Mesenteric fat pad (tissue), 1 donor: ENCODE results near the gene DSG1. TPM values are rescaled to one million over a fixed set of nuclear protein-coding genes. Genes with fewer than 3 reads are reported as not detected.
"Not testable (repeated sequence)": the region's sequence is repeated elsewhere in the genome, so short reads cannot be mapped to it uniquely, and the experiment has no call there.

ENCODE experiments used
- DNase-seq: peaks from one replicate; pipeline ENCODE4 v3.0.0-alpha.2; 2020; ENCODE audit warnings: low spot score
- total RNA-seq: library from RNA; stranded (reverse); fragmentation: NEBNext Ultra II Directional; extraction: Animal tissue kit (Norgen Biotek cat#: 25700); gene quantifications from one replicate; pipeline ENCODE4 v1.2.1, GENCODE V29; 2021
- donor health status: DM: yes; HTN: yes; CAD: no.

Gene DSG1
- total RNA-seq, 1 donor from 2014 or later, result not detected

DNA sequence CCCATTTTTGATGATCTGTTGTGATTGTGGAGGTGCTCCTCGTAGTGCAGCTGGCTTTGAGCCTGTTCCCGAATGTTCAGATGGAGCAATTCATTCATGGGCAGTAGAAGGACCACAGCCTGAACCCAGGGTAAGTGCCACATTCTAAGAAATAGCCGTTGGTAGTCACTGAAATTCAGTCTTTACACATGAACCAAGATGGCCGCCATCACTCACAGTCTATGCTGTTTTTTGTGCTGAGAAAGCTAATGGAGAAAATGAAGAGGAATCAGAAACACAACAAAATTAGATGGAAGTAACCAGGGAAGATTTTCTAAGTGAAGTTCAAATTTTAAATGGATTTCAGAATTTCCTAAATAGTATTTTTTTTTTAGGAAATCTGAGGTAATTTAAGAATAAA is 25.5 kb downstream of the DSG1 start:
- DNase-seq, result no peak

DNA sequence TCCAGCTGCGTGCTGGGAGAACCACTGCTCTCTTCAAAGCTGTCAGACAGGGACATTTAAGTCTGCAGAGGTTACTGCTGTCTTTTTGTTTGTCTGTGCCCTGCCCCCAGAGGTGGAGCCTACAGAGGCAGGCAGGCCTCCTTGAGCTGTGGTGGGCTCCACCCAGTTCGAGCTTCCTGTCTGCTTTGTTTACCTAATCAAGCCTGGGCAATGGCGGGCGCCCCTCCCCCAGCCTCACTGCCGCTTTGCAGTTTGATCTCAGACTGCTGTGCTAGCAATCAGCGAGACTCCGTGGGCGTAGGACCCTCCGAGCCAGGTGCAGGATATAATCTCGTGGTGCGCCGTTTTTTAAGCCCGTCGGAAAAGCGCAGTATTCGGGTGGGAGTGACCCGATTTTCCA is 35.4 kb downstream of the DSG1 start:
- DNase-seq, result not testable (repeated sequence)

DNA sequence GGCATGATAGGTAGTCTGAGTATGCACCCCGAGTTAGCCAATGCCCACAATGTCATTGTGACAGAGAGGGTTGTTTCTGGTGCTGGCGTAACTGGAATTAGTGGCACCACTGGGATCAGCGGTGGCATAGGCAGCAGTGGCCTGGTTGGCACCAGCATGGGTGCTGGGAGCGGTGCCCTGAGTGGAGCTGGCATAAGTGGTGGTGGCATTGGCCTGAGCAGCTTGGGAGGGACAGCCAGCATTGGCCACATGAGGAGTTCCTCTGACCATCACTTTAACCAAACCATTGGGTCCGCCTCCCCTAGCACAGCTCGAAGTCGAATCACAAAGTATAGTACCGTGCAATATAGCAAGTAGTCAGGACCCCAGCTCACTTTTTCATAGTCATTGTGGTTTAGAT is 37.0 kb downstream of the DSG1 start:
- DNase-seq, result no peak

DNA sequence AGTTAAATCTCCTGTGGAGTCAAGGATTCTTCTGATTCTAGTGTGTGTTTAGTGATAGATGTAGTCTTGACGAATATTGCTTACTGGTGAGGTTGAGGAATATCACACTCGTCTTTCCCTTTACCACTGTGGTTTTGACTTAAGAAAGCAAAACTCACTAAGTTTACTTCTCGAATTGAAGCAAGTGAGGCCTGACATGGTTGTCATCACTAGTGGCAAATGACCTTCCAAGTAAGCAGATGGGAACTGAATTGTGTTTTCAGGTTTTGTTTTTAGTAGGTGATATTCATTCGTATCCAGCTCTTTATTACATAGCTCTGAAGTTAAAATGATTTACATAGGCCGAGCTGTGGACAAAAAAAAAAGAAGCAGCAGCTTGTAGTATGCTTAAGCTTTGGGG is 38.1 kb downstream of the DSG1 start:
- DNase-seq, result no peak

DNA sequence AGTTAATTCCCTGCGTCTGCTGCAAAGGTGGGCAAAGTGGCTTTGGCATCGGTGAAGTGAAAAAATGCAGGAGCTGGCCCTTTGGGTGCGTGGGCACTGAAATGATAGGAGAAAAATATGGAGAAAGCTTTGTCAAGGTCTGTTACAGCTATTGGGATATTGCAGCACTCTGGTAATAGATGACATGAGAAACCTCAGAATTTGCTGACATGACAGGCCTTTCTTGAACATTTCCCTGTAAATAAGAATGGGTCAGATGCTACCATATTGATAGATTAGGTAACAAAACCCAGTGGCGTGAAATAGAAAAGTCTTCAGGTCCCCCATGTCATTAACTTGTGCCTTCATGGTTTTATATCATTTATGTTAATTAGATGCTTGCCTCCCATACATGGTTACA is 46.2 kb downstream of the DSG1 start:
- DNase-seq, result no peak

DNA sequence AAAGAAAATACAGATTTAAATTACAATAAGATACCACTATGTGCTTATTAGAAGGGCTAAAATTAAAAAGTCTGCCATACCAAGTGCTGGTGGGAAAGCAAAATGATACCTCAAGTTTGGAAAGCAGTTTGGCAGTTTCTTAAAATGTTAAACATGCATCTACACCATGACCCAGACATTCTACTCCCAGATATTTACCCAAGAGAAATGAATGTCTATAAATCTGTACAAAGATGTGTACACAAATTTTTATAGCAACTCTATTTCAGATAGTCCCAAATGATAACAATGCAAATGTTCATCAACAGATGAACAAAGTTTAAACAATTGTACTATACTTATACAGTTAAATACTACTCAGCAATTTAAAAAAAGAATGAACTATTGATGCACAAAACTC is 51.5 kb downstream of the DSG1 start:
- no peak for DNase-seq

DNA sequence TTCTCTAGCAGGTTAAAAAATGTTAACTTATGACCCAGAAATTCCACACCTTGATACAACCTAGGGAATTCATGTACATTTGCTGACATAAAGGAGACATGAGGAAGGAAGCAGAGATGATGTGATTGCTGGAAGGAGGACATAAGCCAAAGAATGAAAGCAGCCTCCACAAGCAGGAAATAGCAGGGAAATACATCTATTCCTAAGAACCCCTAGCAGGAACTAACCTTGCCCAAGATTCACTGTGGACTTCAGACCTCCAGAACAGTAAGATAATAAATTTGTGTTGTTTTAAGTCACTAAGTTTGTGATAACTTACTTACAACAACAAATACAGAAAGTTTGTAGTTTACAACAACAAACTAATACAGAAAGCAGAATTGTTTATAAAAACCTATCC is 54.0 kb downstream of the DSG1 start:
- no peak for DNase-seq

DNA sequence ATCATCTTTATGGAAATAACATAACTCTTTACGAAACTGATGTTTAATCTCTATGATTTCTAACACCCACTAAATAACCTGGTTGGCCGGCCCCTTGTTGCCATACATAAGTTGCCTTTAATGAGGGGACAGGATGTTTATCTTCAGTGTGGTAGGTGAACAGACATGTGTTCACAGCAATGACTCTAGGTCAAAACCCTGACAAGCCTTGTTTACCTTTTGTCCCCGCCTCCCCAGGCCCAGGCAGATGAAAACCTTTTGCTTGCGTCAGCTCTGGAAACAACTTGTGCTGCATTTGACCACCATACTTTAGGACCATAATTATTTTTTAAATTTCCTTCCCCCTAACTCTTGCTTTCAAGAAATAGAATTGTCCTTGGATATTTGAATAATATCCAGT is 55.7 kb downstream of the DSG1 start:
- no peak for DNase-seq

DNA sequence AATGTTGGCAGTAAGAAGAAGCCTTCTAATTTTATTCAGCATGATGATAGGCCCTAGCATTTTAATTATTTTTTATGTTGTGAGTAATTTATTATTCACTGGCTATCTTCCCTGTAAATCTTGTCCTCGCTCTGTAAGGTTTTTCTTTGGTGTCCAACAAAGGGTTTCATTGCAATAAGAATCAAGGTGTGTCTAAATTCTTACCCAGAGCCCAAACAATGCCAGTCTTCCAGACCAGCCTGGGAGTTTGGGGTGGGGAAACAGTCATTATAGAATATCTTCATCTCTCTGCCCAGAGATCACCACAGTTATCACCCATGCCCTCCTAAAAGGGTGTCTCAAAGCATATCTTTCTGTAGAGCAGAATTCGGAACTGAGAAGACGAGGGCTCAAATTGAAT is 58.5 kb downstream of the DSG1 start, which contains the start of gene DSG4:
TSS of gene DSG4 (plus strand) at position 301 of the 400 bp plus-strand sequence. CDS start 135 bp downstream, outside the sequence.
- no peak for DNase-seq

DNA sequence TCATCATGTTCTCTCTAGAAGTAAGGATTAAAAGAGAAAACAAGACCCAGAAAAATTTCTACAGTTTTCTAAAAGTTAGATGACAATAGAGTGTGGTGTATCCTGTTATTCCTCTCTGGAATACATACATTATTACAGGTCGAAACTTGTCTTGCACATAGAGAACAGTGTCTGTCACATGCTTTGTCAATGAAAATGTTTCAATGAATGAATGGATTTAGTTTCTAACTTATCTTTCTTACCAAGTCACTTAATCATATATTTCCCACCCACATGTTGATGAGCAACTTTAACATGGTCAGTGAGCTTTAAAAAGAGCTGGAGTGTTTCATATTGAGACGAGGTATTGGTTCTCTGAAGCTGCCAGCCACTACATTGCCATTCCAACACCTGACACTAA is 63.0 kb downstream of the DSG1 start:
- no peak for DNase-seq

DNA sequence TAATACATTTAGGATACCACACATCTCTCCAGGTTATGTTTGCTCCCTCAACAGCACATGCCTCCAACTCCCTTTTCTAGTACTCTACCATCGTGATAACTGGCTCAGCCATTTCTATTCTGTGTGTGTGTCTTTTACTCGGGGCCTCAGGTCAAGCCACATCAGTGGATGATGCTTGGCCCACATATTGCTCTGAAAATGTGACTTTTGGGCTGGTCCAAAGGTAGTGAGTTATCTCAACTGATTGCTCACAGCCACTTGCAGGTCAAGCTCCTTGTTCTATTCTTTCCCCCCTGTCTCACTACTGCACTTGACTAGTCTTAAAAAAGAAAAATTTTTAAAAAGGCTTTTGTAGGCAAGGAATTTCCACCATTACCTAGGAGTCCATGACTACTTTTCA is 64.1 kb downstream of the DSG1 start:
- DNase-seq, result no peak

DNA sequence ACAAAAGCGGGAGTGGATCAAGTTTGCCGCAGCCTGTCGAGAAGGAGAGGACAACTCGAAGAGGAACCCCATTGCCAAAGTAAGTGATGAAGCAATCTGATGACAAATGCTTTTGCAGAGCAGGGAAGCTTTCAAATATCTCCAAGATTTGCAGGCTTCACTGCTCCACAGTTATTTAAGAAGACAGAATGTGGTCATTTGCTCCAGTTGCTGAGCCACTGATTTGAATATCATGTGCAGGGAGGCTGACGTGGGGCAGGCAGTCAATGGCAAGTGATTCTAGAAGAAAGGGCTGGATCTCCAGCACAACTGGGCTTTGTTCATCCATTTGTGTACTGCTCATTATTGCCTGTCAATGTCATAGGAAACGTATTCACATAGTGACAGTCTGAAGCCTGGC is 68.8 kb downstream of the DSG1 start:
- DNase-seq, result no peak

DNA sequence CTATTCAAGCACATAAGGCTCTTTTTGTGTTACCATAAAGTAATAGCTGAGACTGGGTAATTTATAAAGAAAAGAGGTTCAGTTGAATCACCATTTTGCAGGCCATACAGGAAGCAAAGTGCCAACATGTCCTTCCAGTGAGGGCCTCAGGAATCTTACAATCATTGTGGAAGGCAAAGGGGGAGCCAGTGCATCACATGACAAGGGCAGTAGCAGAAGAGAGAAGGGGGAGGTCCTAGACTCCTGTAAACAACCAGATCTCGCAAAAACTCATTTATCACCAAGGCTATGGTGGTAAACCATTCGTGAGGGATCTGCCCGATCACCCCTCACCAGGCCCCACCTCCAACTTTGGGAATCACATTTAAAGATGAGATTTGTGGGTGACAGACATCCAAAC is 75.3 kb downstream of the DSG1 start:
- DNase-seq, result no peak

DNA sequence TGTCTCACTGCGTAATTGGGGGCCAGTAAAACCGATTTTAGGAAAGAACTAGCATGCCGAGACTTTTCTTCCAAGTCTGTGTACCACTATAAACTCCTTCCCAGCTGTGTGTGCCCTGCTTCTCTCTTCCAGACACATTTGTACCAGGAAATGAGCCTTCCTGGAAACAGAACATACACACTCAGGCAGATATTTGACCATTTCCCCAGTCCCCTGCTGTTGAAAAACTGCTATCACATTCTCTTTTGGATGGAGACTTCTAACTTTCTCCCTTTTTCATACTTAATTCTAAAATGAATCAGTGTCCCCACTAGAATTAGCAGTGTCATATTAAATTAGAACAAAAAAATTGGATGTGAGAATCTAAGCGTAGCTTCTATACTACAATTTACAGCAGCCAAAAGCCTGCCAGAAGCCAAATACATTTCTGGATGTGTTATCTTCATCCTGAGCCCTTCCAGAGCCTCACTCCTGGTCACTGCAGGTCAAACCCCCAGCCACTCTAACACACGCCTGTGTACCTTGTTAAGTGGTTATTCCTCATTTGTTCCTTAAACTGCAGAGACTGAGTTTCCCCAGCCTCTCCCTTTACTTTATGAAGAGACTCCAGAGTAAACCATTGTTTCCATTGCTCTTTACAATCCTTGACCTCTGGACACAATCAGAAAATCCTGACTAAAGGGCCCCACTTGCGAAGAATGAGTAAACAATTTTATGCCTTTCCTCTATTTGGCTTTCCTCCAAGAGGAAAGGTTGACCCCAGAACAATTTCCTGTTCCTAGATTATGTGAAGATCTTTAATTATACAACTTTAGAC is 79.0 kb downstream of the DSG1 start:
- no peak for DNase-seq

DNA sequence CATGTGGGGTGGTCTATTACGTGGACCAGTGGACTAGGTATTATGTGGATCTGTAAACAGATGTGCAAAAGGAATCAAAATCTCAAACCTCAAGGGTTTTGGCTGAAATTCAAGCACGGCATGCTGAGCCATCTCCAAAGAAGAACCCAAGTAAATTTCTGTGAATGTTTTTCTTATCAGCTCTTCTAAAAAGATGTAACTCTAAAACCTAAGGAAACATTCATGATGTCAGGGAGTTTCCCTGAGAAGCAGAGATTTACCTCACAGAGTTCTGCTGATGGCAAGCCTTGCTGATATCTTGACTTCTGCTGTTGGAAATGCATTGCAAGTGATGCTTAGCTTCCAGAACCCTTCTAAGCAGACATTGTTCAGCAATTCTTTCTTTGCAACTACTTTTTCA is 80.2 kb downstream of the DSG1 start:
- no peak for DNase-seq

DNA sequence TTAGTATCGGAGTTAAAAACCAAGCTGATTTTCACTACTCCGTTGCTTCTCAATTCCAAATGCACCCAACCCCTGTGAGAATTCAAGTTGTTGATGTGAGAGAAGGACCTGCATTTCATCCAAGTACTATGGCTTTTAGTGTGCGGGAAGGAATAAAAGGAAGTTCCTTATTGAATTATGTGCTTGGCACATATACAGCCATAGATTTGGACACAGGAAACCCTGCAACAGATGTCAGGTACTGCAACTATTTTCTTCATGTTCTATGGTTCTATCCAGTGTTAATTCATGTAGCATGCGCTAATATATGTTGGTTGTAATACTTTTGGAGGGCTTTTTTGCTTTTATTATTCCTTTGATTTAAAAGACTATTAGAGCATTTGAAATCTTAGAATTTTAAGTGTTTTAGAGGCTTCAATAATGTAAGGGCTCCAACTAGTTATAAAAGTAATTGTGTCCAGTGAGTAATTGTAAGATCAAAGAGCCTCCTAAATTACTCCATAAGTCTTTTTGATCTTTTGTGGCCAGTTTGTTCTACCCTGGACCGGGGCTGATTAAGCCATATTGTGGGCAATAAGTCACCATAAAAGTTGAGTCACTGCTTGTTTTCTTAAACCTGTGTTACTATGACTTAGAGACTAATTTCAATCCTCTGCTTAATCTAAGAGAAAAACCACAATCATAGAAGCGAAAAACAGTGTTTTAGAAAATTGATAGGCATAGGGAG is 81.5 kb downstream of the DSG1 start:
- DNase-seq, result no peak

DNA sequence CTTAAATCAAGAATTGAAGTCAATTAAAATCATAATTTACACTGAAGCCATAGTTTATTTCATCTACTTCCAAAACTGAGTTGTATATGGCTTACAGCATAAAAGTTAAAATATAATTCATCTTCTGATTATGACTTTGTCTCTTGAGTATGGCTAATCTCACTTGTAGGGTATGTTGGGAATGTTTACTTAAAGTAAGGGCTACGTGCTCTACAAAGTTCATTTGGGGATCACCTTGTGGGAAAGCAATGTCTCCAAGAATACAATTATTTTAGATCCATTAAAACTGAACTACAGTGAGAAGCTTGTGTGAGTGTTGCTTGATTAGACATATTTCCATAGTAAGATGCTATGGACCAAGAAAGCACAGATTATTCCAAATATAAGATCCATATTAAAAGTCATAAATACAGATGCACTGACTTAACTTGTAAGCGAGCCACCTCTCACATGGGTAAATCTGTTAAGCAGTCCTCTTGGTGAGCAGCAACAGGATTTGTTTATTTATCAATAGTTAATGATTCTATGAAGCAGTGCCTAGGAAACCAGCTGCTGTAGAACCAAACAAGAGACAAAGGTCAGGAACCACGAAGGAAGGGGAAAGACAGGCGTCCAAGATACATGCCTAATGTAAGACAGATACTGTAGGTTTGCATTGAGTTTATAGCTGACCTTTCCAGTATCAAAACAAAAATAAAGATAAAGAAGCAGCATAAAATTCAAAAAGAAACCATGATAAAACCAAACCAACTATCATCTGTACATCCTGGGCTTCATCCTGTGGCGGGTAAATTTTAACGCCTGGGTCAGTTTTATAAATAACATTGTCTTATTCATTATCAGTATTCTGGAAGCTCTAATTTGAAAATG is 83.4 kb downstream of the DSG1 start:
- DNase-seq, result no peak

DNA sequence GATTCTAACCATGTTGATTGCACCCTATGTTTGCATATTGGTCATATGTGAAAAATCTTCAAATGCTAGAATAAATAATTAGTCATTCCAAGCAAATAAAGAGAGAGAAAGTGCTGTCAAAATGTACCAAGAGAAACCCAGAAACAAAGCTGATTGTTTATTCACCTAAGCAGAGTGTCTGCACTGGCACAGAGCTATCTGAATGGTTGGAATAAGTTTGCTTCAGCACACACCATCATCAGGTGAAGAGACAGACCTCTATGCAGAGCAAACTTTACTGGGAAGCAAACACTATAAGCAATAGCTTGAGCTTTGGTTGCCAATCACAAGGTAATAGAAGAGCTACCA is 84.0 kb downstream of the DSG1 start:
- no peak for DNase-seq

DNA sequence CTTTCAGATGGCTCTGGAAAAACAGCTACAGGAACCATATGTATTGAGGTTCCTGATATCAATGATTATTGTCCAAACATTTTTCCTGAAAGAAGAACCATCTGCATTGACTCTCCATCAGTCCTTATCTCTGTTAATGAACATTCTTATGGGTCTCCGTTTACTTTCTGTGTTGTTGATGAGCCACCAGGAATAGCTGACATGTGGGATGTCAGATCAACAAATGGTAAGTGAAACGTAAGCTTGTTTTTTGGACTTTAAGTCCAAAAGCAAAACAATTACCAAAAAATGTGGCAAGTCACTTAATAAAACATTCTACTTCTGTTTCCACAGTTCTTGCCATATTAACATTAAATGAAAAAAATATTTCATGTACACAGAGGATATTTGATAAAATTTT is 85.4 kb downstream of the DSG1 start:
- no peak for DNase-seq
